Erythroblast (primary cell): ENCODE results near the gene DDB1.
"Not testable (repeated sequence)": the region's sequence is repeated elsewhere in the genome, so short reads cannot be mapped to it uniquely, and the experiment has no call there.

Experiments used
- GATA1 ChIP-seq: IDR thresholded peaks from 2 replicates; pipeline ENCODE4 v1.6.1; 2011; ENCODE audit warnings: low read depth, mild to moderate bottlenecking, control low read depth, low read length, moderate library complexity
- POLR2A ChIP-seq: IDR thresholded peaks from 2 replicates; pipeline ENCODE4 v1.6.1; 2011; ENCODE audit warnings: mild to moderate bottlenecking, low read length

DNA sequence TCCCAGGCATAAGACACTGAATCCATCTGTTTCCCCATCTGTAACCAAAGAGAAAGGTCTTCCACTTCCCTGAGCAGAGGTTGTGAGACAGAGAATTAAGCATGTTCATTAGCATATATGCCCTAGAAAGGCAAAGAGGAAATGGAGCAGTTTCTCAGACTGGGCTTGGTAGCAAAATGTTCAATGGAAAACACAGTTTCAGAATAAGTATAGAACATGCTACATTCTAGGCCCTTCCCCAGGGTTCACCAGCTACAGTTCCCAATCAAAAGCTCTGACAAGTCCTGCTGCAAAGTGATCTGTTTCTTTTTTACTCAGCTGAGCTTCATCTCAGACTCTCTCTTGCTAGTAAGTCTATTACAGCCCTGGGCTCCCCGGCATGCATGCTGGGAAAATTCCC, 80.6 kb downstream of the DDB1 start:
- not testable (repeated sequence) for TF ChIP-seq POLR2A, GATA1
